ENCODE data around the gene BCL6.
A peak's percentile ranks its signal among the peaks of the same experiment; 100 is the strongest.

BCL6 gene

GRCh38 chr3:187721055-187721454 is 24.2 kb downstream of the BCL6 start:
- TF ChIP-seq TAF1 (IDR thresholded peaks at IDR 0.05; ENCODE audit: borderline replicate concordance, low read depth, low read length) (no peak), POLR2A (IDR thresholded peaks at IDR 0.05; ENCODE audit: low read depth, low read length) (no peak), POLR2AphosphoS5 (IDR thresholded peaks at IDR 0.05; ENCODE audit: low read depth, low read length) (no peak)
- DNase-seq (ENCODE audit: insufficient read length) (no peak), FAIRE-seq (no peak)

- no peak for FAIRE-seq
- DNase-seq (ENCODE audit: insufficient read length): no peak
- no peak for TF ChIP-seq POLR2AphosphoS5 (IDR thresholded peaks at IDR 0.05; ENCODE audit: low read depth, low read length)
- no peak for TF ChIP-seq TAF1 (IDR thresholded peaks at IDR 0.05; ENCODE audit: borderline replicate concordance, low read depth, low read length)
- TF ChIP-seq POLR2A (IDR thresholded peaks at IDR 0.05; ENCODE audit: low read depth, low read length): no peak
Measured at GRCh38 chr3:187720337-187720670, 25.0 kb downstream of the BCL6 start.

- FAIRE-seq (no peak), DNase-seq (ENCODE audit: insufficient read length) (no peak)
- TF ChIP-seq POLR2AphosphoS5 (IDR thresholded peaks at IDR 0.05; ENCODE audit: low read depth, low read length) (no peak), TAF1 (IDR thresholded peaks at IDR 0.05; ENCODE audit: borderline replicate concordance, low read depth, low read length) (no peak), POLR2A (IDR thresholded peaks at IDR 0.05; ENCODE audit: low read depth, low read length) (no peak)
Measured at GRCh38 chr3:187719628-187720336, 25.5 kb downstream of the BCL6 start.

- TF ChIP-seq POLR2AphosphoS5 (IDR thresholded peaks at IDR 0.05; ENCODE audit: low read depth, low read length) (no peak), POLR2A (IDR thresholded peaks at IDR 0.05; ENCODE audit: low read depth, low read length) (no peak), TAF1 (IDR thresholded peaks at IDR 0.05; ENCODE audit: borderline replicate concordance, low read depth, low read length) (no peak)
- FAIRE-seq (no peak), DNase-seq (ENCODE audit: insufficient read length) (no peak)
Measured at GRCh38 chr3:187718802-187719201, 26.5 kb downstream of the BCL6 start.

- no peak for DNase-seq (ENCODE audit: insufficient read length)
- TF ChIP-seq TAF1 (IDR thresholded peaks at IDR 0.05; ENCODE audit: borderline replicate concordance, low read depth, low read length): no peak
- no peak for TF ChIP-seq POLR2A (IDR thresholded peaks at IDR 0.05; ENCODE audit: low read depth, low read length)
- no peak for TF ChIP-seq POLR2AphosphoS5 (IDR thresholded peaks at IDR 0.05; ENCODE audit: low read depth, low read length)
- FAIRE-seq: no peak
Measured at GRCh38 chr3:187717572-187717971, 27.7 kb downstream of the BCL6 start.

- no peak for TF ChIP-seq POLR2AphosphoS5 (IDR thresholded peaks at IDR 0.05; ENCODE audit: low read depth, low read length)
- TF ChIP-seq POLR2A (IDR thresholded peaks at IDR 0.05; ENCODE audit: low read depth, low read length): no peak
- no peak for TF ChIP-seq TAF1 (IDR thresholded peaks at IDR 0.05; ENCODE audit: borderline replicate concordance, low read depth, low read length)
- peak; percentile 76 for FAIRE-seq
- peak; percentile 34 for DNase-seq (ENCODE audit: insufficient read length)
Measured at GRCh38 chr3:187714404-187714979, 30.8 kb downstream of the BCL6 start.

GRCh38 chr3:187713504-187713903 is 31.8 kb downstream of the BCL6 start:
- no peak for DNase-seq (ENCODE audit: insufficient read length)
- TF ChIP-seq POLR2A (IDR thresholded peaks at IDR 0.05; ENCODE audit: low read depth, low read length) (no peak), TAF1 (IDR thresholded peaks at IDR 0.05; ENCODE audit: borderline replicate concordance, low read depth, low read length) (no peak), POLR2AphosphoS5 (IDR thresholded peaks at IDR 0.05; ENCODE audit: low read depth, low read length) (no peak)
- FAIRE-seq: no peak

- FAIRE-seq (no peak), DNase-seq (ENCODE audit: insufficient read length) (no peak)
- no peak for TF ChIP-seq POLR2AphosphoS5 (IDR thresholded peaks at IDR 0.05; ENCODE audit: low read depth, low read length)
- TF ChIP-seq POLR2A (IDR thresholded peaks at IDR 0.05; ENCODE audit: low read depth, low read length): no peak
- TF ChIP-seq TAF1 (IDR thresholded peaks at IDR 0.05; ENCODE audit: borderline replicate concordance, low read depth, low read length): no peak
Measured at GRCh38 chr3:187709155-187709554, 36.1 kb downstream of the BCL6 start.

GRCh38 chr3:187708696-187709095 is 36.6 kb downstream of the BCL6 start:
- no peak for DNase-seq (ENCODE audit: insufficient read length)
- no peak for FAIRE-seq
- TF ChIP-seq POLR2A (IDR thresholded peaks at IDR 0.05; ENCODE audit: low read depth, low read length): no peak

GRCh38 chr3:187706971-187707370 is 38.3 kb downstream of the BCL6 start:
- FAIRE-seq (no peak), DNase-seq (ENCODE audit: insufficient read length) (no peak)
- TF ChIP-seq TAF1 (IDR thresholded peaks at IDR 0.05; ENCODE audit: borderline replicate concordance, low read depth, low read length): no peak

- DNase-seq (ENCODE audit: insufficient read length) (no peak), FAIRE-seq (no peak)
- no peak for TF ChIP-seq POLR2A (IDR thresholded peaks at IDR 0.05; ENCODE audit: low read depth, low read length)
- TF ChIP-seq TAF1 (IDR thresholded peaks at IDR 0.05; ENCODE audit: borderline replicate concordance, low read depth, low read length): no peak
- no peak for TF ChIP-seq POLR2AphosphoS5 (IDR thresholded peaks at IDR 0.05; ENCODE audit: low read depth, low read length)
Measured at GRCh38 chr3:187705164-187705563, 40.1 kb downstream of the BCL6 start.

- DNase-seq (ENCODE audit: insufficient read length): no peak
- no peak for FAIRE-seq
- no peak for TF ChIP-seq TAF1 (IDR thresholded peaks at IDR 0.05; ENCODE audit: borderline replicate concordance, low read depth, low read length)
- no peak for TF ChIP-seq POLR2A (IDR thresholded peaks at IDR 0.05; ENCODE audit: low read depth, low read length)
- no peak for TF ChIP-seq POLR2AphosphoS5 (IDR thresholded peaks at IDR 0.05; ENCODE audit: low read depth, low read length)
Measured at GRCh38 chr3:187702507-187703033, 42.7 kb downstream of the BCL6 start, which contains the start of gene RTP2. Gene RTP2, minus strand, starts transcription at chr3:187702557. Its CDS starts 429 bp downstream, at chr3:187702128.

Measured in GM12892 (cell line).